ENCODE data around the gene SCN3A.

The SCN3A gene

DNA sequence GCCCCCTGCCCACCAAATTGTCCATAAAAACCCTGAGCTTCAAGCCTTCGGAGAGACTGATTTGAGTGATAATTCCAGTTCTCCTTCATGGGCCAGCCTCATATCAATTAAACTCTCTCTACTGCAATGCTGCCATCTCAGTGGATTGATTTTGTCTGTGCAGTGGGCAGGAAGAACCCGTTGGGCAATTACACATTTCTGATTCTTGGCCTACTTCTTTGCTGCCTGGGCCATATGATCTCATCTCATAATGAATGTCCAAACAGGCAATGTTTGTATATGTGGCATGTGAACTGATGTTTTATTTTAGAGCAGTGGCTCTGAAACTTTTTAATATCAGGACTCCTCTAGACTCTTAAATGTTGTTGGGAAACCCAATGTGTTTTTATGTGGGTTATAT is 147.3 kb downstream of the SCN3A start:
- no peak for DNase-seq (ENCODE audit: low read depth)

DNA sequence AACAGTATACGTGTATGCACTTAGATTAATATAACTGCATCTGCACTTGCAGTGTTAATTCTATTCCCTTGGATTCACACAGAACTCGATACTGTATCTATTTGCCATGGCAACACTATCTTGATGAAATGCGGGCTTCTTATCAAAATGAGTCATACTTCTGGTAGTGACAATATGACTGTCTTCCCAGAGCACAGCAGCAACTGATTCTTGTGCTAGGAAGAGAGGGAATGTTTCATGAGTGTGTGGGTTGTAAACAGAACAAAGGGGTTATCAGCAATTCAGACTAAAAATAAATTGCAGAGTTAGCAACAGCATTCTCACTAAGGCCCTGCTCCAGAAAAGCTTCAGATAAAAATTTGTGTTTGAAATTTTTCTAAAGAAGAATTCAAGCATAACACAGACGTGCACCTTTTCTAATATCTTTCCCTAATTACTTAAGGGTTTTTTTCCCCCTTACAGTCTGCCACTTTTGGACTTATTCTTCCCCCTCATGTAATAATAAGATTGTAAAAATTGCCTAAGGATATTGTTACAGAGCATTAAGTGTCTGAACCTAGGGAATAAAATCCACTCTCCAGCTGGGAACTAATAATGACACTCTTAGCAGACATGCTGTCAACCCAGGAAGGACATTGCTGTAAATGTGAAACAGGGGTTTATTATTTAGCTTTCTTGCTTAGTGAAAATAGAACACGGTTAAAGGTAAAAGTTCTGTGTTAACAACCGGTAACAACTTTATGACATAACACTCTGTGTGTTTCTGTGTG is 148.6 kb downstream of the SCN3A start:
- no peak for DNase-seq (ENCODE audit: low read depth)

DNA sequence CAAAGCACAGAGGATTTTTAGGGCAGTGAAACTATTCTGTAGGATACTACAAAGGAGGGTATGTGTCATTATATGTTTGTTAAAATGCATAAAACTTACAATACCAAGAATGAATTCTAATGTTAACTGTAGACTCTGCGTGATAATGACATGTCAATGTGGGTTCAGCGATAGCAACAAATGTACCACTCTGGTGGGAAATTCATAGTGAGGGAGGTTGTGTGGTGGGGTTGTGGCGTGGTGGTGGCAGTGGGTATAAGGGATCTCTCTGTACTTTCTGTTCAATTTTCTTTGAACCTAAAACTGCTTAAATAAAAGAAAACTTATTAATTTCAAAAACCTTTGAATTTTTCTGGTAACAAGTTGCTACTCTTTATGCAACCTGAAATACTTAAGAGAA is 149.2 kb downstream of the SCN3A start:
- DNase-seq (ENCODE audit: low read depth) = no peak

DNA sequence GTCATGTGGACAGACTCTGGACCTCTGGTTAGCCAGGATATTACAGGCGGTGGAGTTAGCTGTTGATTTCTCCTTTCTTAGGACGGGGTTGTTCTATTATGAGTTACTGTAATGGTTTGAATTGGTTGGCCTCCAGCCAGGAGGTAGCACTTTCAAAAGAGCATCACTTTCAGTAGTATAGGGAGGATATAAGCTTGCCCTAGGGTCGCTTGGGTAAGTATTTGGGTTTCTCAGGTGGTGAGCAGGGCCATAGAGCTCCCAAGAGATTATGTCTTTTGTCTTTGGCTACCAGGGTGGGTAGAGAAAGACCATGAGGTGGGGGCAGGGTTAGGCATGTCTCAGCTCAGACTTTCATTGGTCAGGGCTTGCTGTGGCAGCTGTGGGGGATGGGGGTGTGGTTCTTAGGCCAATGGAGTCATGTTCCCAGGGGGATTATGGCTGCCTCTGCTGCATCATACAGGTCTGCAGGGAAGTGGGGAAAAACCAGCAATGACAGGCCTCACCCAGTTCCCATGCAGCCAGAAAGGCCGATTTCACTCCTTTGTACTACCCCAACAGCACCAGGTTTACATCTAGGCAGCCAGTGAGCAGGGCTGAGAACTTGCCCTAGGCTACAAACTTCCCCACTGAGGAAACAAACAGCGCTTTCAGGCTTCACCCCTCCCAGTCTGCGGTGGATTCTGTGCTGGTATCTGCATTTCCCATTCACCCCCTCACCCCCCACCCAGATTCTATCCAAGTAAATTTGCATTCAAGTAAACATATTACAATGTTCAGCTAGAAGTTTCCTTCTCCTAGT is 159.1 kb downstream of the SCN3A start:
- DNase-seq (ENCODE audit: low read depth) = no peak
